ENCODE results near the gene TCEANC.
"Not testable (repeated sequence)": the region's sequence is repeated elsewhere in the genome, so short reads cannot be mapped to it uniquely, and the experiment has no call there.

TCEANC gene

GRCh38 chrX:13669755-13670154, 16.8 kb downstream of the TCEANC start:
- POLR2A ChIA-PET: interaction anchor here (0.5 to 2.0 kb wide), 8 partner anchors 10 to 65 kb away, joined by 3 to 27 read pairs (median 8); partner anchors contain the start of genes OFD1, RAB9A, TCEANC and TRAPPC2
- H3K27ac ChIP-seq (ENCODE audit: extremely low read depth, low read depth, low read length): peak overlapping the region; percentile 74
- CTCF ChIA-PET: interaction anchor here (0.6 to 1.7 kb wide), 5 partner anchors 11 to 366 kb away, joined by 3 to 9 read pairs (median 5); partner anchors contain the start of gene RAB9A

GRCh38 chrX:13670197-13670596, 17.3 kb downstream of the TCEANC start:
- Histone ChIP-seq H3K36me3 (ENCODE audit: control insufficient read depth in 2 of 2, insufficient read depth in 1 of 2, low read length in 2 of 2) (no peaks in the 10 kb centered on the region), H3K9me3 (ENCODE audit: control insufficient read depth, insufficient read depth, low read depth, low read length) (no peaks in the 10 kb centered on the region), H3K27ac (ENCODE audit: extremely low read depth, low read depth, low read length) (no peak overlapping the region), H3K4me1 (ENCODE audit: control insufficient read depth, insufficient read depth, low read length) (peaks cover 22% of the 10 kb centered on the region), H3K4me3 (ENCODE audit: low read depth, low read length) (no peak overlapping the region)
- POLR2A ChIA-PET: interaction anchor here (0.9 to 2.0 kb wide), 4 partner anchors 18 to 64 kb away, joined by 8 to 27 read pairs (median 22); partner anchors contain the start of genes OFD1, RAB9A and TRAPPC2
- TF ChIP-seq ZNF214 (tag by site-specific recombination; IDR thresholded peaks at IDR 0.05; ENCODE audit: borderline replicate concordance) (no peak), YY1 (tag by site-specific recombination; IDR thresholded peaks at IDR 0.05) (no peak)
- CTCF ChIA-PET: interaction anchor here (0.8 to 1.7 kb wide), 3 partner anchors 11 to 182 kb away, joined by 3 to 9 read pairs (median 4); partner anchors contain the start of gene RAB9A

More at GRCh38 chrX:13669755-13670154, 16.8 kb downstream of the TCEANC start:
- H3K36me3 ChIP-seq (ENCODE audit: control insufficient read depth in 2 of 2, insufficient read depth in 1 of 2, low read length in 2 of 2); H3K4me3 ChIP-seq (ENCODE audit: low read depth, low read length); H3K9me3 ChIP-seq (ENCODE audit: control insufficient read depth, insufficient read depth, low read depth, low read length): not testable (repeated sequence)
- 0 out of 2 replicates have a peak, but pooled peaks have one; percentile 12 for TF ChIP-seq ZNF266 (tag by site-specific recombination; IDR thresholded peaks at IDR 0.05; ENCODE audit: low read depth)
- TF ChIP-seq ZNF548 (tag by site-specific recombination; IDR thresholded peaks at IDR 0.05): 0 out of 2 replicates have a peak, but pooled peaks have one; percentile 41
- H3K4me1 ChIP-seq (ENCODE audit: control insufficient read depth, insufficient read depth, low read length): peaks cover 22% of the 10 kb centered on the region

DNA sequence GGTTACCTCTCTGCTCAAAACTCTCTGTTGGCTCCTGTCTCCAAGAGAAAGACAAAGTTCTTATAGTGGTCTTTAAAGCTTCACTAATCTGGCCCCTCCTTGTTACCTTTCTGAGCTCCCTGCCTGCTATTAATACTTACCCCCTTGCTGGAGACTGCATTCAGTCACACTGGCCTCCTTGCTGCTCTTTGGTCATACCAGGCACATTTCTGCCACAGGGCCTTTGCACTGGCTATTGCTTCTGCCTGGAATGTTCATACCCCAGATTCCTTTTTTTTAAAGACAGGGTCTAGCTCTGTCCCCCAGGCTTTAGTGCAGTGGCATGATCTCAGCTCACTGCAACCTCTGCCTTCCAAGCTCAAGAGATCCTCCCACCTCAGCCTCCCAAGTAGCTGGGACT, 20.1 kb downstream of the TCEANC start:
- no peak overlapping the region for H3K27ac ChIP-seq (ENCODE audit: extremely low read depth, low read depth, low read length)
- POLR2A ChIA-PET: no interaction called here
- CTCF ChIA-PET: interaction anchor here (0.5 to 0.8 kb wide), 2 partner anchors 13 to 14 kb away, joined by 3 to 4 read pairs; no protein-coding TSS in a partner anchor
- H3K4me3 ChIP-seq (ENCODE audit: low read depth, low read length): no peak overlapping the region
- no peaks in the 10 kb centered on the region for H3K36me3 ChIP-seq (ENCODE audit: control insufficient read depth in 2 of 2, insufficient read depth in 1 of 2, low read length in 2 of 2)
- peaks cover 12% of the 10 kb centered on the region for H3K4me1 ChIP-seq (ENCODE audit: control insufficient read depth, insufficient read depth, low read length)
- no peaks in the 10 kb centered on the region for H3K9me3 ChIP-seq (ENCODE audit: control insufficient read depth, insufficient read depth, low read depth, low read length)
- TF ChIP-seq ZNF555 (tag by site-specific recombination; conservative IDR thresholded peaks at IDR 0.05) (no peak), ZNF623 (tag by site-specific recombination; IDR thresholded peaks at IDR 0.05) (peak; percentile 96)
- TF ChIP-seq, protein P1, sequence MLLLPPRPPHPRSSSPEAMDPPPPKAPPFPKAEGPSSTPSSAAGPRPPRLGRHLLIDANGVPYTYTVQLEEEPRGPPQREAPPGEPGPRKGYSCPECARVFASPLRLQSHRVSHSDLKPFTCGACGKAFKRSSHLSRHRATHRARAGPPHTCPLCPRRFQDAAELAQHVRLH (tag by site-specific recombination; IDR thresholded peaks at IDR 0.05): peak; percentile 45; the same call in 1 of the 2 replicates

DNA sequence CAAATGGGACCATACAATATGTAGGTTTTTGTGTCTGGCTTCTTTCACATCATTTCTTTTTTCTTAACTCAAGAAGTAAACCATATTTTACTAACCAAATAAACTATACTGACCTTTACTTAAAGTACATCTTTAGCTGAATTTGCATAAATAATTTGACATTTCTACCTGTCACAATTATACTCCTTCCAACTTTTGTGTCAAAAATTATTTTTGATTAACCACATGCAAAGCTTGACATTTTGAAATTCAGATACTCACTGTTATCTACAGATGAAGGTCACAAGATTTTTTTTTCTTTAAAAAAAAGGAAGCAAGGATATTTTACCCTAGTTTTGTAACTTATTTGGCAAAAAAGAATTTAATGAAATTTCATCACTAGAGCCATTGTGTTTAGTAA, 23.9 kb downstream of the TCEANC start:
- H3K4me3 ChIP-seq (ENCODE audit: low read depth, low read length): no peak overlapping the region
- H3K27ac ChIP-seq (ENCODE audit: extremely low read depth, low read depth, low read length): no peak overlapping the region
- ChIA-PET POLR2A (no interaction called here), CTCF (interaction anchor here (0.7 kb wide), 1 partner anchor 214 kb away, joined by 3 read pairs; no protein-coding TSS in a partner anchor)
- H3K4me1 ChIP-seq (ENCODE audit: control insufficient read depth, insufficient read depth, low read length): no peaks in the 10 kb centered on the region
- TF ChIP-seq, protein P2, sequence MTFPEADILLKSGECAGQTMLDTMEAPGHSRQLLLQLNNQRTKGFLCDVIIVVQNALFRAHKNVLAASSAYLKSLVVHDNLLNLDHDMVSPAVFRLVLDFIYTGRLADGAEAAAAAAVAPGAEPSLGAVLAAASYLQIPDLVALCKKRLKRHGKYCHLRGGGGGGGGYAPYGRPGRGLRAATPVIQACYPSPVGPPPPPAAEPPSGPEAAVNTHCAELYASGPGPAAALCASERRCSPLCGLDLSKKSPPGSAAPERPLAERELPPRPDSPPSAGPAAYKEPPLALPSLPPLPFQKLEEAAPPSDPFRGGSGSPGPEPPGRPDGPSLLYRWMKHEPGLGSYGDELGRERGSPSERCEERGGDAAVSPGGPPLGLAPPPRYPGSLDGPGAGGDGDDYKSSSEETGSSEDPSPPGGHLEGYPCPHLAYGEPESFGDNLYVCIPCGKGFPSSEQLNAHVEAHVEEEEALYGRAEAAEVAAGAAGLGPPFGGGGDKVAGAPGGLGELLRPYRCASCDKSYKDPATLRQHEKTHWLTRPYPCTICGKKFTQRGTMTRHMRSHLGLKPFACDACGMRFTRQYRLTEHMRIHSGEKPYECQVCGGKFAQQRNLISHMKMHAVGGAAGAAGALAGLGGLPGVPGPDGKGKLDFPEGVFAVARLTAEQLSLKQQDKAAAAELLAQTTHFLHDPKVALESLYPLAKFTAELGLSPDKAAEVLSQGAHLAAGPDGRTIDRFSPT (tag by site-specific recombination; IDR thresholded peaks at IDR 0.05): no peak
- TF ChIP-seq ZNF610 (tag by site-specific recombination; IDR thresholded peaks at IDR 0.05; ENCODE audit: borderline replicate concordance) (no peak), ZBTB21 (tag by site-specific recombination; IDR thresholded peaks at IDR 0.05) (no peak)
- no peaks in the 10 kb centered on the region for H3K9me3 ChIP-seq (ENCODE audit: control insufficient read depth, insufficient read depth, low read depth, low read length)
- no peaks in the 10 kb centered on the region for H3K36me3 ChIP-seq (ENCODE audit: control insufficient read depth in 2 of 2, insufficient read depth in 1 of 2, low read length in 2 of 2)

DNA sequence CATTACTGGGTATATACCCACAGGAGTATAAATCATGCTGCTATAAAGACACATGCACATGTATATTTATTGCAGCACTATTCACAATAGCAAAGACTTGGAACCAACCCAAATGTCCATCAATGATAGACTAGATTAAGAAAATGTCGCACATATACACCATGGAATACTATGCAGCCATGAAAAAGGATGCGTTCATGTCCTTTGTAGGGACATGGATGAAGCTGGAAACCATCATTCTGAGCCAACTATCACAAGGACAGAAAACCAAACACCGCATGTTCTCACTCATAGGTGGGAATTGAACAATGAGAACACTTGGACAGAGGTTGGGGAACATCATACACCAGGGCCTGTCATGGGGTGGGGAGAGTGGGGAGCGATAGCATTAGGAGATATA, 26.8 kb downstream of the TCEANC start:
- TF ChIP-seq ZNF146 (tag by site-specific recombination; IDR thresholded peaks at IDR 0.05) (peak; percentile 98), ZNF280D (tag by site-specific recombination; IDR thresholded peaks at IDR 0.05) (0 out of 2 replicates have a peak, but pooled peaks have one; percentile 46)
- TF ChIP-seq, protein P1 (tag by site-specific recombination; IDR thresholded peaks at IDR 0.05): peak; percentile 71

More for the DNA sequence above, 26.8 kb downstream of the TCEANC start:
- not testable (repeated sequence) for H3K36me3 ChIP-seq (ENCODE audit: control insufficient read depth in 2 of 2, insufficient read depth in 1 of 2, low read length in 2 of 2); H3K4me3 ChIP-seq (ENCODE audit: low read depth, low read length); H3K27ac ChIP-seq (ENCODE audit: extremely low read depth, low read depth, low read length); H3K9me3 ChIP-seq (ENCODE audit: control insufficient read depth, insufficient read depth, low read depth, low read length); H3K4me1 ChIP-seq (ENCODE audit: control insufficient read depth, insufficient read depth, low read length)
- POLR2A ChIA-PET: interaction anchor here (1.2 kb wide), 1 partner anchor 9 kb away, joined by 4 read pairs; the partner anchor contains the start of gene RAB9A
- CTCF ChIA-PET: interaction anchor here (1.7 kb wide), 1 partner anchor 9 kb away, joined by 5 read pairs; the partner anchor contains the start of gene RAB9A
